HG03378 (cell line): ENCODE data around the gene MPRIP.

Source experiments
- ATAC-seq: cut with Tn5 transposase; IDR thresholded peaks from one replicate; pipeline ENCODE4 v1.9.1; 2021; ENCODE audit warnings: mild to moderate bottlenecking, moderate library complexity; ENCODE audit not compliant: unreplicated experiment

Gene MPRIP

GRCh38 chr17:17228521-17229279 is 186.4 kb downstream of the MPRIP start:
- no peak for ATAC-seq

GRCh38 chr17:17229416-17230384 is 187.4 kb downstream of the MPRIP start:
- ATAC-seq = no peak

GRCh38 chr17:17231621-17232302 is 189.5 kb downstream of the MPRIP start:
- no peak for ATAC-seq

- ATAC-seq = no peak
These were observed 190.0 kb downstream of the MPRIP start for GRCh38 chr17:17232303-17232621.

- ATAC-seq = no peak
These were observed 193.2 kb downstream of the MPRIP start for GRCh38 chr17:17235212-17236174.

- ATAC-seq = peak; percentile 15
These were observed 194.2 kb downstream of the MPRIP start for GRCh38 chr17:17236295-17237025.

GRCh38 chr17:17237026-17237799 is 195.0 kb downstream of the MPRIP start, which contains the start of gene FLCN:
Gene FLCN, minus strand, starts transcription at chr17:17237168. Its CDS starts 9,031 bp downstream, at chr17:17228137.
- ATAC-seq = peak; percentile 63

GRCh38 chr17:17239832-17240231 is 197.6 kb downstream of the MPRIP start:
- no peak for ATAC-seq

GRCh38 chr17:17241656-17242055 is 199.4 kb downstream of the MPRIP start:
- ATAC-seq = no peak

GRCh38 chr17:17242246-17242645 is 200.0 kb downstream of the MPRIP start:
- no peak for ATAC-seq
